Lung (tissue), 12 donors: ENCODE results near the gene SETD1A. TPM values are rescaled to one million over a fixed set of nuclear protein-coding genes. Genes with fewer than 3 reads are reported as not detected.

Experiments
- ATAC-seq: fragments of 200-7000 bp; cut with Tn5 transposase; one replicate; pipeline ENCODE4 v1.9.1; 2020; ENCODE audit warnings: moderate number of reproducible peaks; ENCODE audit not compliant: insufficient read depth, low FRiP score
- DNase-seq, 3 donors: peaks; one replicate each; pipeline ENCODE4 v3.0.0-alpha.2; 2013 to 2017
- H3K27ac ChIP-seq, 2 donors: one replicate each; pipeline ENCODE4 v1.5.1; 2013; ENCODE audit warnings: mild to moderate bottlenecking in 2 of 2, moderate library complexity in 2 of 2, control low read depth in 1 of 2, inconsistent platforms in 1 of 2, low read depth in 1 of 2, low read length in 1 of 2
- H3K27me3 ChIP-seq, 3 donors: one replicate each; pipeline ENCODE4 v1.5.1; 2013; ENCODE audit warnings: low read length in 2 of 3; ENCODE audit not compliant: control insufficient read depth in 3 of 3, insufficient read depth in 3 of 3
- H3K36me3 ChIP-seq, 4 donors: one replicate each; pipeline ENCODE4 v1.5.1; 2013; ENCODE audit warnings: low read length in 4 of 4, mild to moderate bottlenecking in 1 of 4, moderate library complexity in 1 of 4; ENCODE audit not compliant: control insufficient read depth in 4 of 4, insufficient read depth in 4 of 4
- H3K4me1 ChIP-seq, 5 donors: one replicate each; pipeline ENCODE4 v1.5.1; 2013; ENCODE audit warnings: low read length in 5 of 5, mild to moderate bottlenecking in 2 of 5, moderate library complexity in 1 of 5; ENCODE audit not compliant: control insufficient read depth in 5 of 5, insufficient read depth in 5 of 5
- H3K4me3 ChIP-seq: one replicate; pipeline ENCODE4 v1.5.1; 2013; ENCODE audit warnings: mild to moderate bottlenecking, control low read depth, moderate library complexity
- H3K9ac ChIP-seq, 2 donors: one replicate each; pipeline ENCODE4 v1.5.1; 2013; ENCODE audit warnings: low read length in 2 of 2, control low read depth in 1 of 2; ENCODE audit not compliant: insufficient read depth in 1 of 2
- H3K9me3 ChIP-seq, 4 donors: one replicate each; pipeline ENCODE4 v1.5.1; 2013; ENCODE audit warnings: low read length in 3 of 4, mild to moderate bottlenecking in 1 of 4, moderate library complexity in 1 of 4; ENCODE audit not compliant: control insufficient read depth in 4 of 4, insufficient read depth in 3 of 4
- WGBS, 2 donors: extraction: QIAGEN DNeasy Blood & Tissue Kit; methylation state at CpG; one replicate each; pipeline ENCODE4 v1.1.7; 2013; 5-methylcytosine and 5-hydroxymethylcytosine counted together
- polyA plus RNA-seq, 2 donors: library from polyadenylated mRNA; stranded (reverse); fragments of 200-250 nt; gene quantifications; one replicate each; pipeline ENCODE4 v1.2.1, GENCODE V29; 2013
- total RNA-seq, 2 donors: library from RNA; depleted of rRNA in 1 of 2; stranded (reverse); fragments of >200 nt in 1 of 2; gene quantifications; one replicate each; pipeline ENCODE4 v1.2.1, GENCODE V29; 2014 to 2021
- TF ChIP-seq, protein P1 (sequence below): IDR thresholded peaks from 2 replicates; pipeline ENCODE4 v1.5.1; 2012; ENCODE audit warnings: mild to moderate bottlenecking; ENCODE audit errors: control extremely low read depth, extremely low read depth
- donor health status: control.
- donor health status: control.
- donor health status: Bipolar disorder and iron deficiency.
- donor health status: healthy.
- donor health status: DM: yes; HTN: yes; CAD: no.

SETD1A gene
- total and polyA plus RNA-seq, 4 donors, result 7.4 to 22.0 (median 10.9) TPM

GRCh38 chr16:30950516-30951065 is 7.0 kb upstream of the SETD1A start:
- WGBS, 2 donors, result 66 to 77% methylated on average over 8 of the region's 8 CpGs
- no peak overlapping the region for H3K4me3 ChIP-seq
- ATAC-seq (no peak), DNase-seq (no peak)
- peaks cover 0 to 35% (median 13%) of the 10 kb centered on the region in 5 donors for H3K4me1 ChIP-seq
- peak overlapping the region in 1 of 2 donors; percentile 84 for H3K27ac ChIP-seq
- peaks cover 0 to 14% (median 0%) of the 10 kb centered on the region in 4 donors for H3K36me3 ChIP-seq
- no peaks in the 10 kb centered on the region for H3K9me3 ChIP-seq
- peak overlapping the region in 1 of 2 donors; percentile 83 for H3K9ac ChIP-seq
- TF ChIP-seq, protein P1, sequence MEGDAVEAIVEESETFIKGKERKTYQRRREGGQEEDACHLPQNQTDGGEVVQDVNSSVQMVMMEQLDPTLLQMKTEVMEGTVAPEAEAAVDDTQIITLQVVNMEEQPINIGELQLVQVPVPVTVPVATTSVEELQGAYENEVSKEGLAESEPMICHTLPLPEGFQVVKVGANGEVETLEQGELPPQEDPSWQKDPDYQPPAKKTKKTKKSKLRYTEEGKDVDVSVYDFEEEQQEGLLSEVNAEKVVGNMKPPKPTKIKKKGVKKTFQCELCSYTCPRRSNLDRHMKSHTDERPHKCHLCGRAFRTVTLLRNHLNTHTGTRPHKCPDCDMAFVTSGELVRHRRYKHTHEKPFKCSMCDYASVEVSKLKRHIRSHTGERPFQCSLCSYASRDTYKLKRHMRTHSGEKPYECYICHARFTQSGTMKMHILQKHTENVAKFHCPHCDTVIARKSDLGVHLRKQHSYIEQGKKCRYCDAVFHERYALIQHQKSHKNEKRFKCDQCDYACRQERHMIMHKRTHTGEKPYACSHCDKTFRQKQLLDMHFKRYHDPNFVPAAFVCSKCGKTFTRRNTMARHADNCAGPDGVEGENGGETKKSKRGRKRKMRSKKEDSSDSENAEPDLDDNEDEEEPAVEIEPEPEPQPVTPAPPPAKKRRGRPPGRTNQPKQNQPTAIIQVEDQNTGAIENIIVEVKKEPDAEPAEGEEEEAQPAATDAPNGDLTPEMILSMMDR, result no peak
- H3K27me3 ChIP-seq, result no peaks in the 10 kb centered on the region

DNA sequence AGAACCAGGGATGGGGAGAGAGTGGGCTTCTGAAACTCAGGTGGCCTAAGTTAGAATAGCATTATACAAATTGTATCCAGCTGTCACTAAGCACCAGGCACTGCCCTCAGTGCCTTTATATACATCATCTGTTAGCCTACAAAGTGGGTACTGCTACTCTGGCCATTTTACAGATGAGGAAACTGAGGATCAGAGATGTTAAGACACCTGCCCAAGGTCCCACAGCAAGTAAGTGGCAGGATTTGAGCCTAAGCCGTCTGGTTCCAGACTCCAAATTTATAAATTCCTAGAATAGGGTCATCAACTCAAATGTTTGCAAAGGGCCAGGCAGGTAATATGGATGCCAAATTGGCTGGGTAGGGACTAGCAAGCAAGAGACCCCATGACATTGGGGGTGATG is 6.4 kb upstream of the SETD1A start:
- H3K4me3 ChIP-seq, result no peak overlapping the region
- ATAC-seq (no peak), DNase-seq (no peak)
- H3K27ac ChIP-seq, result peak overlapping the region in 1 of 2 donors; percentile 15
- peaks cover 0 to 14% (median 0%) of the 10 kb centered on the region in 4 donors for H3K36me3 ChIP-seq
- 73 to 91% methylated on average over 1 of the region's 1 CpG for WGBS, 2 donors
- no peaks in the 10 kb centered on the region for H3K9me3 ChIP-seq
- TF ChIP-seq, protein P1, result no peak
- H3K27me3 ChIP-seq, result no peaks in the 10 kb centered on the region
- peaks cover 0 to 35% (median 13%) of the 10 kb centered on the region in 5 donors for H3K4me1 ChIP-seq
- H3K9ac ChIP-seq, result no peak overlapping the region

- 39 to 64% methylated on average over 3 of the region's 3 CpGs for WGBS, 2 donors
Measured at GRCh38 chr16:30951750-30952149, 5.8 kb upstream of the SETD1A start.

More at GRCh38 chr16:30951750-30952149, 5.8 kb upstream of the SETD1A start:
- DNase-seq, result peak; percentile 56 to 93 (median 82)
- Histone ChIP-seq H3K9me3 (no peaks in the 10 kb centered on the region), H3K4me3 (no peak overlapping the region), H3K27ac (no peak overlapping the region), H3K9ac (no peak overlapping the region), H3K27me3 (no peaks in the 10 kb centered on the region), H3K36me3 (peaks cover 0 to 11% (median 0%) of the 10 kb centered on the region in 4 donors), H3K4me1 (peaks cover 0 to 37% (median 13%) of the 10 kb centered on the region in 5 donors)
- ATAC-seq, result no peak
- TF ChIP-seq, protein P1, result no peak
